Panc1 (cell line): ENCODE measurements around the gene GTF2A1L.

Experiments
- CTCF ChIP-seq: fragments of 450-650 bp; IDR thresholded peaks from 2 replicates; pipeline ENCODE4 v1.5.1; 2017; ENCODE audit warnings: mild to moderate bottlenecking
- POLR2AphosphoS5 ChIP-seq: IDR thresholded peaks from 2 replicates; pipeline ENCODE4 v1.6.1; 2012; ENCODE audit warnings: mild to moderate bottlenecking, low read depth, low read length, moderate library complexity
- REST ChIP-seq, 2 experiments: IDR thresholded peaks; 2 replicates each; pipeline ENCODE4 v1.6.1; 2011 to 2012; ENCODE audit warnings: low read depth in 2 of 2, control low read depth in 1 of 2, low read length in 1 of 2, mild to moderate bottlenecking in 1 of 2, moderate library complexity in 1 of 2; ENCODE audit not compliant: insufficient read depth in 1 of 2
- SIN3A ChIP-seq: IDR thresholded peaks from 2 replicates; pipeline ENCODE4 v1.6.1; 2012; ENCODE audit warnings: low read depth, mild to moderate bottlenecking, low read length, moderate library complexity, borderline replicate concordance; ENCODE audit not compliant: insufficient read depth
- TCF7L2 ChIP-seq: IDR thresholded peaks from 2 replicates; pipeline ENCODE4 v1.6.1; 2011; ENCODE audit warnings: mild to moderate bottlenecking, low read depth, low read length, inconsistent platforms

- TF ChIP-seq CTCF, result no peak
- TF ChIP-seq POLR2AphosphoS5, result no peak
- TF ChIP-seq REST (IDR thresholded peaks at IDR 0.05; ENCODE audit: insufficient read depth in 1 of 2, low read depth in 2 of 2, low read length in 1 of 2), result no peak
- TF ChIP-seq TCF7L2, result no peak
- no peak for TF ChIP-seq SIN3A
These were observed 33.6 kb downstream of the GTF2A1L start for GRCh38 chr2:48651158-48651790.
